HG03342 (cell line): ENCODE results near the gene REEP3.
"Not testable (repeated sequence)": the region's sequence is repeated elsewhere in the genome, so short reads cannot be mapped to it uniquely, and the experiment has no call there.

Source experiments
- ATAC-seq: cut with Tn5 transposase; IDR thresholded peaks from one replicate; pipeline ENCODE4 v1.9.1; 2021; ENCODE audit warnings: mild to moderate bottlenecking, moderate library complexity; ENCODE audit not compliant: unreplicated experiment

REEP3 gene

GRCh38 chr10:63520500-63521415 lies at the start of gene REEP3:
REEP3 (plus strand) TSS chr10:63521401; CDS start chr10:63521546, 145 bp downstream.
- peak; percentile 61 for ATAC-seq

- no peak for ATAC-seq
Measured at GRCh38 chr10:63474488-63474887, 46.7 kb upstream of the REEP3 start.

GRCh38 chr10:63477927-63478326 lies 43.3 kb upstream of the REEP3 start:
- no peak for ATAC-seq

- ATAC-seq: no peak
Measured at GRCh38 chr10:63478564-63478963, 42.6 kb upstream of the REEP3 start.

- no peak for ATAC-seq
Measured at GRCh38 chr10:63480237-63480636, 41.0 kb upstream of the REEP3 start.

- no peak for ATAC-seq
Measured at GRCh38 chr10:63481815-63482421, 39.3 kb upstream of the REEP3 start.

- no peak for ATAC-seq
Measured at GRCh38 chr10:63483983-63484382, 37.2 kb upstream of the REEP3 start.

- no peak for ATAC-seq
Measured at GRCh38 chr10:63487990-63488389, 33.2 kb upstream of the REEP3 start.

- no peak for ATAC-seq
Measured at GRCh38 chr10:63489838-63490237, 31.4 kb upstream of the REEP3 start.

GRCh38 chr10:63491588-63492316 lies 29.4 kb upstream of the REEP3 start:
- ATAC-seq: no peak

- not testable (repeated sequence) for ATAC-seq
Measured at GRCh38 chr10:63492317-63492690, 28.9 kb upstream of the REEP3 start.

- no peak for ATAC-seq
Measured at GRCh38 chr10:63493004-63493403, 28.2 kb upstream of the REEP3 start.

GRCh38 chr10:63494951-63495350 lies 26.2 kb upstream of the REEP3 start:
- ATAC-seq: no peak

- no peak for ATAC-seq
Measured at GRCh38 chr10:63496561-63496960, 24.6 kb upstream of the REEP3 start.

- ATAC-seq: no peak
Measured at GRCh38 chr10:63497321-63497720, 23.9 kb upstream of the REEP3 start.

GRCh38 chr10:63498665-63499064 lies 22.5 kb upstream of the REEP3 start:
- no peak for ATAC-seq

- not testable (repeated sequence) for ATAC-seq
Measured at GRCh38 chr10:63500551-63500950, 20.6 kb upstream of the REEP3 start.

GRCh38 chr10:63501954-63502353 lies 19.2 kb upstream of the REEP3 start:
- ATAC-seq: no peak

- no peak for ATAC-seq
Measured at GRCh38 chr10:63502832-63503231, 18.4 kb upstream of the REEP3 start.

- ATAC-seq: no peak
Measured at GRCh38 chr10:63503395-63503794, 17.8 kb upstream of the REEP3 start.

GRCh38 chr10:63504145-63504881 lies 16.9 kb upstream of the REEP3 start:
- no peak for ATAC-seq
